Activated naive CD4-positive, alpha-beta T cell treated with anti-CD3 and anti-CD28 coated beads, Interleukin-2, amount 10 ng/mL, durations not matched to agents 7 days and 5 days (primary cell): Measurements from ENCODE around the gene ERMN.
"Not testable (repeated sequence)": the region's sequence is repeated elsewhere in the genome, so short reads cannot be mapped to it uniquely, and the experiment has no call there.

ENCODE experiments used
- CTCF ChIA-PET: fragments of 350-600 bp; sonication (Branson Sonifier 250); formaldehyde crosslinking; loops from one replicate; lab custom pipeline; 2021; ENCODE audit warnings: antibody characterized with exemption; lab: Charles Lee
- DNase-seq: peaks from one replicate; pipeline ENCODE4 v3.0.0-alpha.2; 2020
- H3K27ac Mint-ChIP-seq: one replicate; pipeline ENCODE4 v1.8.0; 2021; ENCODE audit warnings: mild to moderate bottlenecking, moderate library complexity, mixed read lengths
- H3K27me3 Mint-ChIP-seq: one replicate; pipeline ENCODE4 v1.8.0; 2021; ENCODE audit warnings: mild to moderate bottlenecking, mixed read lengths
- H3K36me3 Mint-ChIP-seq: one replicate; pipeline ENCODE4 v1.8.0; 2021; ENCODE audit warnings: mixed read lengths
- H3K4me1 Mint-ChIP-seq: one replicate; pipeline ENCODE4 v1.8.0; 2021; ENCODE audit warnings: mixed read lengths
- H3K4me3 Mint-ChIP-seq: one replicate; pipeline ENCODE4 v1.8.0; 2021; ENCODE audit warnings: mild to moderate bottlenecking, moderate library complexity, mixed read lengths
- H3K9me3 Mint-ChIP-seq: one replicate; pipeline ENCODE4 v1.8.0; 2021; ENCODE audit warnings: mixed read lengths

The ERMN gene

DNA sequence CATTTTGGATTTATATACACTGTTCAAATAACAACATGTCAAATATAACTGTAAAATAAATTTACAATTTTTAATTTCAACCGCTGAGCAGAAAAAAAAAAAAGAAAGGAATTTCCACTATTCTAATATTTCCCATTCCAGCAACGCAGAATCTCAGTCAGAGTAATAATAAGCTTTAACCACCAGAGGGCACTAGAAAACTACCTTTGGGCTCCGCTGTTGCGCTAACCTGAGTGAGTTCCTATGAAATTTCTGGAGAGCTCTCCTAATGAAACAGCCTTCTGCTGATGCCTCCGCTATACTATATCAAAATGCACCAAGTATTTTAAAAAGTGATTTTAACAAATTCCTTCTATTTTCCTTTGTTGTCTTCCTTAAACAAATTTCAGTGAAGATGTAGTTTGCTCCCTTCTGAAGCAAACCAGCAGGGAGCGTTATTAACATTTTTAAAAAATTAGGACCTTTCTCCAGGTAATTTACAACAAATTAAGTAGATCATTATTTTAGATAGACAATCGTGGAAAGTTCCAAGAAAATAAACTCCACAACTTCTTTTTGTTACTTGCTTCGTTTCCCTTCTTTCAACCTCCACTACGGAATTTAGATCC is 23.0 kb downstream of the ERMN start:
- no peaks in the 10 kb centered on the region for H3K9me3 Mint-ChIP-seq
- H3K27ac Mint-ChIP-seq, result no peak overlapping the region
- peak; percentile 45 for DNase-seq
- H3K27me3 Mint-ChIP-seq, result peaks cover 13% of the 10 kb centered on the region
- no peaks in the 10 kb centered on the region for H3K36me3 Mint-ChIP-seq
- CTCF ChIA-PET, result interaction anchor here (0.6 to 9.1 kb wide), 56 partner anchors 9 to 1466 kb away, joined by 3 to 112 read pairs (median 4); partner anchors contain the start of genes ACVR1, ACVR1C, ERMN and GPD2
- no peak overlapping the region for H3K4me3 Mint-ChIP-seq
- H3K4me1 Mint-ChIP-seq, result peaks cover 20% of the 10 kb centered on the region

DNA sequence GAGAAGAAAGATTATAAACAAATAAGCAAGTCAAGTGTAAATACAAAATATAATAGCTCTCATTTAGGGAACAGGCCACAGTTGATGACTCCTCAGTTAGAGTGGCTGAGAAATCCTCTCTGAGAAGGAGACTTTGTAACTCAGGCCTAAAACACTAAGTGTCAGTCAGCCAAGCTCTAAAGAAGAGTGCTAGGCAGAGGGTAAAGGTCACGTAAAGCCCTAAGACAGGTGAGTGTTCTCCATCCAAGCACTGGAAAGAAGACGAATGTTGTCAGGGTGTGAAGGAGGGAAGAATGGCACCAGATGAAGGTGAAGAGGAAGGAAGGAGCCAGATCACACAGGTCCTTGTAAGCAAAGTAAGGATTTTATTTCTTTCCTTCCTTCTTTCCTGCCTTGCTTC is 24.3 kb downstream of the ERMN start:
- DNase-seq, result no peak
- H3K36me3 Mint-ChIP-seq, result no peaks in the 10 kb centered on the region
- CTCF ChIA-PET, result interaction anchor here (0.5 to 9.1 kb wide), 23 partner anchors 9 to 1455 kb away, joined by 3 to 112 read pairs (median 5); partner anchors contain the start of genes ACVR1, ACVR1C, ERMN and GPD2
- H3K27me3 Mint-ChIP-seq, result peaks cover 13% of the 10 kb centered on the region
- H3K27ac Mint-ChIP-seq, result no peak overlapping the region
- H3K9me3 Mint-ChIP-seq, result no peaks in the 10 kb centered on the region
- peaks cover 9% of the 10 kb centered on the region for H3K4me1 Mint-ChIP-seq
- H3K4me3 Mint-ChIP-seq, result no peak overlapping the region

DNA sequence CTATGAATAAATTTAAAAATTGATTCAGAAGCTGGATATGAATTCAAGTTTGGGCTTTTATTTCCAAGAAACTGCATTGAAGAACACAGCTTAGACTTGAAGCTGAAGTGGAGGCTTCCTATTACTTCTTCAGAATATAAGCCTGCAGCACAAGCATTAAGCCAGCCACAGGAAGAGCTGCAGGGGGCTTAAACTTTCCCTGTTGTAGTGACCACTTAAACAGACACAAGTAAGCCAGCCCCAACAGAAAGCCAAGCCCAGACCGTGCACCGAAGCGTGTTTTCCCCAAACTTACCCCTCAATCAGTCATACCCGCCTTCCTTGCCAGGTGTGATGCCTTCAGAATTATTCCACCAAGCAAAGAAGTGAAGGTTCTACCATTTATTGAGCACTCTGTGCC is 28.7 kb downstream of the ERMN start:
- Mint-ChIP-seq H3K9me3 (no peaks in the 10 kb centered on the region), H3K36me3 (no peaks in the 10 kb centered on the region), H3K4me3 (no peak overlapping the region), H3K27ac (no peak overlapping the region), H3K27me3 (peaks cover 13% of the 10 kb centered on the region), H3K4me1 (peaks cover 4% of the 10 kb centered on the region)
- DNase-seq, result no peak
- CTCF ChIA-PET, result interaction anchor here (1.4 to 1.7 kb wide), 2 partner anchors 7 to 39 kb away, joined by 3 to 7 read pairs; no protein-coding TSS in a partner anchor

DNA sequence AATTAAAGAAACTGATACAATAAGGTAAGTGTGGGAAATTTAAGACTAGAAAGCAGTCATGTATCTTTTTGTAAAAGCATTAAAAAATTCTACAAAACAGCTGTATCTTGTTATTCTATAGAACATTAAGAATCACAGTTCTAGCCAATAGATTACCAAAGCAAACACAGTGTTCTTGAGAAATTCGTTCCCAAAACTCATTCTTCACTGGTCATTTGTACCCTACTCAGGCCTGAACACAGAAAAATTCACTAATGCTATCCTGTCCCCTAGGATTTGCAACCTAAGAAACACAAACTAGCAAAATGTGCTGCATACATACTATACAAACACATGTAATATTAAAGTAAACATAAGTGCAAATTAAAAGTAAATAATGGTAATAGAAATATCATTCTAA is 29.1 kb downstream of the ERMN start:
- H3K9me3 Mint-ChIP-seq, result no peaks in the 10 kb centered on the region
- peaks cover 4% of the 10 kb centered on the region for H3K4me1 Mint-ChIP-seq
- H3K36me3 Mint-ChIP-seq, result no peaks in the 10 kb centered on the region
- H3K4me3 Mint-ChIP-seq, result no peak overlapping the region
- peaks cover 12% of the 10 kb centered on the region for H3K27me3 Mint-ChIP-seq
- CTCF ChIA-PET, result interaction anchor here (1.4 to 1.7 kb wide), 2 partner anchors 8 to 40 kb away, joined by 3 to 7 read pairs; no protein-coding TSS in a partner anchor
- no peak overlapping the region for H3K27ac Mint-ChIP-seq
- no peak for DNase-seq

DNA sequence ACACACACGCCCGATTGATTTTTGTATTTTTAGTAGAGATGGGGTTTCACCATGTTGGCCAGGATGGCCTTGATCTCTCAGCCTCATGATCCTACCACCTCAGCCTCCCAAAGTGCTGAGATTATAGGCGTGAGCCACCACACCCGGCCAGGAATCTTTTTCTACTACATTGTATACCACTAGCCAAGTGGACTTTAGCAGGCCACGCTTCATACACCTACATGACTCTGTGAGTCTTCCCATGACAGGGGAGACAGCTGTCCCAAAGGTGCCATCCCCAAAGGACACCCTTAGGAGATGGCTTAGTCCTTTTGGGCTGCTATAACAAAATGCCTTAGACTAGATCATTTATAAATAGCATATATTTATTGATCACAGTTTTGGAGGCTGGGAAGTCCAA is 32.8 kb downstream of the ERMN start:
- CTCF ChIA-PET, result interaction anchor here (0.9 to 2.0 kb wide), 3 partner anchors 9 to 12 kb away, joined by 4 to 10 read pairs (median 4); no protein-coding TSS in a partner anchor
- H3K27ac Mint-ChIP-seq, result no peak overlapping the region
- H3K36me3 Mint-ChIP-seq, result no peaks in the 10 kb centered on the region

DNA sequence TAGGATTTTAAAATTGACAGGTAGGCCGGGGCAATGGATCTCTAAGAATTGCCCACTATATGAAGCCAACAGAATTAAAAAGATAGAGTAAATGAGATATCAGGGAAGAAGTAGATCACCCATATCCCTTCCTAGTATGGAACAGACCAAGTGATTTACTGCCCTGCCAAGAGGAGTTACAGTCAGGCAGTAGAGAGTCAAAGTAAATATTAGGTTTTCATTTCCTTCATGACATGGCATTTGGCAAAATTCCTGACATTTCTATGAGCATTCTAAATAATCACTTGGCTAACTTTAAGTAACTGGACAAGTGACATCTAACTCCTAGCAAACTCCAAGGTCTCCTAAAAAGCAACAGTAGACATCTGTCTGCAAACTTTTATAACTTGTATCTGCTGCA is 34.6 kb downstream of the ERMN start:
- Mint-ChIP-seq H3K4me3 (no peak overlapping the region), H3K27ac (no peak overlapping the region), H3K36me3 (no peaks in the 10 kb centered on the region)

More for the DNA sequence above, 32.8 kb downstream of the ERMN start:
- Mint-ChIP-seq H3K4me1 (peaks cover 4% of the 10 kb centered on the region), H3K27me3 (no peaks in the 10 kb centered on the region), H3K4me3 (no peak overlapping the region), H3K9me3 (no peaks in the 10 kb centered on the region)
- no peak for DNase-seq

DNA sequence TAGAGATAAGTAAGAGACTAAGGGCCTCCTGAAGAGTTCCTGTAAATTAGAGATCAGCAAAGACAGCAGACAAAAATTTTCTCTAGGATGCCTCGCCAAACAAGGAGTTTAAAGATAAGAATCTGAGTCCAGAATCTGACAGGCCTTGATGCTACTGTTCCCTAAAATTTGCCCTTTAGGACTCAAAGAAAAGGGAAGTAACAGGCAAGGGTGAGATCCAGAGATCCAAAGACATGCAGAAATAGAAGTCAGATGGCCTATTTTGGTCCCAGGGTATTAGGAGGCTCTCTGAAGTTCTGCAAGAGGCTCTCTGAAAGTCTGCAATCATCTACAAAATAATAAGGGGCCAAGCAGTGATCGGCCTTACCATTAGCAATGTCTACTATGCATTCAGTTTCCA is 35.1 kb downstream of the ERMN start:
- Mint-ChIP-seq H3K4me3 (no peak overlapping the region), H3K27me3 (no peaks in the 10 kb centered on the region), H3K9me3 (no peaks in the 10 kb centered on the region), H3K27ac (no peak overlapping the region), H3K4me1 (peaks cover 4% of the 10 kb centered on the region), H3K36me3 (no peaks in the 10 kb centered on the region)
- CTCF ChIA-PET, result no interaction called here
- no peak for DNase-seq

More for the DNA sequence above, 34.6 kb downstream of the ERMN start:
- DNase-seq, result no peak
- Mint-ChIP-seq H3K9me3 (no peaks in the 10 kb centered on the region), H3K27me3 (no peaks in the 10 kb centered on the region), H3K4me1 (peaks cover 4% of the 10 kb centered on the region)
- CTCF ChIA-PET, result no interaction called here

DNA sequence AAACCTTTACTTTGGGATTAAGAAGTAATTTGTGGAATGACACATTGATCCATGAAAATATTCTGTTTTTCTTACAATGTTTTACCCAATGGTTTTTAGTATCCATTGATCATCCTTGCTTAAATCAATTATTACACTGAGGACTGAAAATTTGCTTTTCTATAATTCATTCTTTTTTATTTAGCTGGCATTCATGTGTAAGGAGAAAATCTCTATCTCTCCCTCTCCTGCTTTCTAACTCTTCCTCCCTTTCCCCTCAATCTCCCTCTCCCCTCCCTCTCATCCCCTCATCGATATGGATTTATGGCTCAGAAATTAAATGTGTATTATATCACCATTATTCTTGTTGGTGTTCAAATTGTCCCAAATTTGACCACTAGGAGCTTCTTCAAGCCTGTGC is 38.5 kb downstream of the ERMN start:
- no peaks in the 10 kb centered on the region for H3K27me3 Mint-ChIP-seq
- no peak for DNase-seq
- CTCF ChIA-PET, result interaction anchor here (0.6 to 1.8 kb wide), 4 partner anchors 15 to 1614 kb away, joined by 3 to 5 read pairs (median 4); partner anchors contain the start of gene ERMN
- H3K36me3 Mint-ChIP-seq, result no peaks in the 10 kb centered on the region
- no peak overlapping the region for H3K4me3 Mint-ChIP-seq
- no peak overlapping the region for H3K27ac Mint-ChIP-seq
- no peaks in the 10 kb centered on the region for H3K9me3 Mint-ChIP-seq
- no peaks in the 10 kb centered on the region for H3K4me1 Mint-ChIP-seq

DNA sequence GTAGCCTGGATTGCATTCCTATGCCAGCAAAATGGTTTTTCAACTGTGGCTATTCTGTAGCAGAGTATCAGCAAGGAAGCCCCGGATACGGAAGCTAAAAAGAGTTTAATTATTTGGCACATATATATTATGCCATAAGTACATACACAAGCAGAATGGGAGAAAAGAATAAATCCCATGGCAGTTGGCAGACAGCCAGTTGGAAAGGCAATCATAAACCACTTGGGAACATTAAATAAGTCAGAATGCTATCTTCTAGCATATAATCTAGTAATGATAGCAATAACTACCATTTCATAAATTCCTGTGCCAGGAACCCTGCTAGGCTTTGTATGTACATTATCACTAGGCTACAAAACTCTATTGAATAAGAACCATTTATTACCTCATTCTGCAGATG is 42.2 kb downstream of the ERMN start:
- Mint-ChIP-seq H3K9me3 (no peaks in the 10 kb centered on the region), H3K4me3 (no peak overlapping the region), H3K27me3 (peaks cover 10% of the 10 kb centered on the region), H3K4me1 (no peaks in the 10 kb centered on the region), H3K36me3 (no peaks in the 10 kb centered on the region), H3K27ac (no peak overlapping the region)
- DNase-seq, result no peak
- CTCF ChIA-PET, result no interaction called here

DNA sequence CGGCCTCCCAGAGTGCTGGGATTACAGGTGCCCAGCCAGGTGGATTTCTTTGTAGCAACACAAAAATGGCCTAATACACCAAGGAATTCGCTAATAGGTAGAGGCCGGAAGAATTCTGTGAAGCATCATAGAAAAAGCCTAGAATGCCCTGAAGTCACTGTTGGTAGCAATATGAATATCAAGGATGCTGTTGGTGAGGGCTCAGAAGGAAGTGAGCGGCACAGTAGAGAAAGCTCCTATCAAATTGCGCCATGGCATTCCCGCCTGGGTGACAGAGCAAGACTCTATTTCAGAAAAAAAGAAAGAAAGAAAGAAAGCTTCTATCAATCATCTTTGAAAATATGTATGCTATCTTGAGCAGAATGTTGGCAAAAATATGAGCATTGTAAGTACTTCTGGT is 44.3 kb downstream of the ERMN start:
- H3K4me1 Mint-ChIP-seq, result no peaks in the 10 kb centered on the region

DNA sequence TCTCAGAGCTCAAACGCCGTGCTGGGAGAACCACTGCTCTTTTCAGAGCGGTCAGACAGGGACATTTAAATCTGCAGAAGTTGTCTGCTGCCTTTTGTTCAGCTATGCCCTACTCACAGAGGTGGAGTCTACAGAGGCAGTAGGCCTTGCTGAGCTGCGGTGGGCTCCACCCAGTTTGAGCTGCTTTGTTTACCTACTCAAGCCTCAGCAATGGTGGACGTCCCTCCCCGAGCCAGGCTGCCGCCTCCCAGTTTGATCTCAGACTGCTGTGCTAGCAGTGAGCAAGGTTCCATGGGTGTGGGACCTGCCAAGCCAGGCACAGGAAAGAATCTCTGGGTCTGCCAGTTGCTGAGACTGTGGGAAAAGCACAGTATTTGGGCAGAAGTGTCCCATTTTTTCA is 46.3 kb downstream of the ERMN start:
- not testable (repeated sequence) for H3K36me3 Mint-ChIP-seq, H3K4me3 Mint-ChIP-seq, H3K9me3 Mint-ChIP-seq, H3K4me1 Mint-ChIP-seq, H3K27ac Mint-ChIP-seq, DNase-seq
- CTCF ChIA-PET, result interaction anchor here (1.0 kb wide), 1 partner anchor 23 kb away, joined by 3 read pairs; no protein-coding TSS in a partner anchor
- H3K27me3 Mint-ChIP-seq, result peaks cover 14% of the 10 kb centered on the region

More for the DNA sequence above, 44.3 kb downstream of the ERMN start:
- Mint-ChIP-seq H3K27me3 (peaks cover 14% of the 10 kb centered on the region), H3K27ac (no peak overlapping the region), H3K4me3 (no peak overlapping the region), H3K36me3 (no peaks in the 10 kb centered on the region), H3K9me3 (no peaks in the 10 kb centered on the region)
- DNase-seq, result no peak
- CTCF ChIA-PET, result interaction anchor here (0.5 kb wide), 1 partner anchor 247 kb away, joined by 3 read pairs; no protein-coding TSS in a partner anchor

DNA sequence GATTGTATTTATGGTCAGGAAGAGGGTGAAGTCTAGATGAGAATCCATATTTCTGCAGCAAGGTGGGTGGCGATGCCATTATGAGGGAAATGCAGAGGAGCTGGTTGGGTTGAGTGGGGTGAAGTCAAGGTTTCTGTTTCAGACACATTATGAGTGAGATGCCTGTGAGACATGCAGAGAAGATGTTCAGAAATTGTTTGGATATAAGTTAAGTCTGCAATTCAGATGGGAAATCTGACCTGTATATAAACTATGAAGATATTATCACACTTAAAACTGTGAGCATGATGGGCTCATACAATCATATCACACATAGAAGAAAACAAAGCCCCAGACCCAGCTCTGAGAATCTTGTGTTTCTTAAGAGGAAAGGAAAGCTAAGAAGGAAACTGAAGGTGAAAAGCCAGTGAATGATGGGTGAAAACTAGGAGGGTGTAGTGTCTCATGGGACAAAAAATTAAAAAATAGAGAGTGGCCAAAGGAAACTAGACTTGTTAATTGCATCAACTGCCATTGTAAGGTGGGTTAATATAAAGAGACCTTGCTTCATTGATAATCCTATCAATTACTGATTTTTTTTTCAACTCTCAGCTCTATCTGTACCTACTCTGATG is 53.9 kb downstream of the ERMN start:
- Mint-ChIP-seq H3K36me3 (no peaks in the 10 kb centered on the region), H3K27me3 (no peaks in the 10 kb centered on the region), H3K9me3 (no peaks in the 10 kb centered on the region), H3K27ac (no peak overlapping the region), H3K4me3 (no peak overlapping the region), H3K4me1 (no peaks in the 10 kb centered on the region)
- no peak for DNase-seq
- CTCF ChIA-PET, result interaction anchor here (0.7 to 1.1 kb wide), 2 partner anchors 13 to 357 kb away, joined by 3 to 4 read pairs; no protein-coding TSS in a partner anchor

DNA sequence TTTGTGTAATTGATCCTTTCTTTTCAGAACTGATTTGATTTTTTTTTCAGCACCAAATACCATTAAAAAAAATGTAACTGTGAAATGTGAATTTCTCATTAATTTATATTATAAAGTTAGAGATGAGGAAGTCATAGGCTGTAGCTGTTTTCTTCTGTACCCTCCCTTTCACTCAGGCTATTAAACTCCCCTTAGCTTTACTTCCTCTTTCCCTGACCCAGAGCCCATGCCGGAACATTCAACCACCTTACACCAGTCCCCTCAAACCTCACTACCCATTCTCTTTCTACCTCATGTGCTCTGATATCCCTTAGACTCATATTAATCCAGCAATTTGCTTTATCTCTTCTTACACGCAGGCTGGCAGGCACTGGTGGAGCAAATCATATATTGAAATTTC is 55.7 kb downstream of the ERMN start:
- CTCF ChIA-PET, result no interaction called here
- Mint-ChIP-seq H3K27ac (no peak overlapping the region), H3K9me3 (no peaks in the 10 kb centered on the region), H3K4me1 (no peaks in the 10 kb centered on the region), H3K27me3 (no peaks in the 10 kb centered on the region), H3K4me3 (no peak overlapping the region), H3K36me3 (no peaks in the 10 kb centered on the region)
- no peak for DNase-seq

DNA sequence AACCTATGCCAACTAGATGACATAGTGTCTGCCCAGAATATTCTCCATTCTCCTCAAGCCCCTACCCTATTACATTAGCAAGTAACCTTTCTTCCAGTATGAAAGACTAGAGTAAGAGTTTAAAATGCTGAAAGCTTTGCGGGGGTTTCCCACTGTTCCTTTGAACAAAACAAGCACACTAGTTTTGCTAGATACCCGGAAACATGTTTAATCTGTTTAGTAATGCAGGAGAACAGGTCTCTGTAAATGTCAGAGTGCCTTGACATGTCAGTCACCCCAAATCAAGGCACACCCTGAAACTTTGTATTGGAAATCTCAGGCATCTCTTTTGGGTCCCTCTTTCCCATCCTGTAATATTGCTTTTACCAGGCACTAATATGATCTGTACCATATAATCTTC is 56.6 kb downstream of the ERMN start:
- no peak for DNase-seq
- Mint-ChIP-seq H3K9me3 (no peaks in the 10 kb centered on the region), H3K4me1 (no peaks in the 10 kb centered on the region), H3K27ac (no peak overlapping the region), H3K27me3 (no peaks in the 10 kb centered on the region), H3K4me3 (no peak overlapping the region), H3K36me3 (no peaks in the 10 kb centered on the region)
- CTCF ChIA-PET, result no interaction called here
